Loucy (cell line): Measurements from ENCODE around the gene HAUS8.
"Not testable (repeated sequence)": the region's sequence is repeated elsewhere in the genome, so short reads cannot be mapped to it uniquely, and the experiment has no call there.

ENCODE experiments used
- H2AFZ ChIP-seq: fragments of 200-600 bp; sonication (generic); 2 replicates; pipeline ENCODE4 v1.6.0; 2016; ENCODE audit warnings: antibody characterized with exemption, mild to moderate bottlenecking, low read length, moderate library complexity
- H3F3A ChIP-seq: fragments of 200-600 bp; 2 replicates; pipeline ENCODE4 v1.6.0; 2016; ENCODE audit warnings: antibody characterized with exemption, low read depth, mild to moderate bottlenecking
- H3K27me3 ChIP-seq: fragments of 200-600 bp; sonication (generic); 2 replicates; pipeline ENCODE4 v1.6.1; 2014; ENCODE audit warnings: low read length, mild to moderate bottlenecking; ENCODE audit not compliant: insufficient read depth, poor library complexity, severe bottlenecking
- H3K36me3 ChIP-seq: fragments of 200-600 bp; sonication (generic); 2 replicates; pipeline ENCODE4 v1.6.1; 2016; ENCODE audit warnings: low read length; ENCODE audit not compliant: insufficient read depth
- H3K4me1 ChIP-seq: fragments of 200-600 bp; sonication (generic); 2 replicates; pipeline ENCODE4 v1.5.1; 2014; ENCODE audit warnings: low read length, mild to moderate bottlenecking; ENCODE audit not compliant: insufficient read depth, poor library complexity, severe bottlenecking
- H3K4me2 ChIP-seq: fragments of 200-600 bp; sonication (generic); 2 replicates; pipeline ENCODE4 v1.6.0; 2014; ENCODE audit warnings: antibody characterized with exemption, low read length, low read depth, mild to moderate bottlenecking; ENCODE audit not compliant: poor library complexity, severe bottlenecking
- H3K4me3 ChIP-seq: fragments of 200-600 bp; sonication (generic); 2 replicates; pipeline ENCODE4 v1.5.1; 2014; ENCODE audit warnings: low read length, mild to moderate bottlenecking, mixed read lengths; ENCODE audit not compliant: poor library complexity, severe bottlenecking
- H3K79me2 ChIP-seq: fragments of 200-600 bp; sonication (generic); 2 replicates; pipeline ENCODE4 v1.6.1; 2014; ENCODE audit warnings: low read length; ENCODE audit not compliant: insufficient read depth
- H3K9ac ChIP-seq: fragments of 200-600 bp; sonication (generic); 2 replicates; pipeline ENCODE4 v1.6.0; 2014; ENCODE audit warnings: mild to moderate bottlenecking, low read depth, low read length, moderate library complexity; ENCODE audit not compliant: poor library complexity, severe bottlenecking
- H3K9me2 ChIP-seq: fragments of 200-600 bp; sonication (generic); replicated peaks from 2 replicates; pipeline ENCODE4 v1.6.1; 2016; ENCODE audit warnings: low read depth, low read length, mixed read lengths
- H3K9me3 ChIP-seq: fragments of 200-600 bp; sonication (generic); 2 replicates; pipeline ENCODE4 v1.6.1; 2014; ENCODE audit warnings: mild to moderate bottlenecking, antibody characterized with exemption, low read length, low read depth; ENCODE audit not compliant: insufficient read depth
- H4K20me1 ChIP-seq: fragments of 200-600 bp; sonication (generic); 2 replicates; pipeline ENCODE4 v1.6.0; 2014; ENCODE audit warnings: antibody characterized with exemption, low read length, mild to moderate bottlenecking; ENCODE audit not compliant: insufficient read depth, poor library complexity, severe bottlenecking
- EZH2phosphoT487 ChIP-seq: fragments of 200-600 bp; IDR thresholded peaks from 2 replicates; pipeline ENCODE4 v1.6.1; 2018; ENCODE audit warnings: antibody characterized with exemption, mild to moderate bottlenecking, moderate library complexity, borderline replicate concordance
- TF ChIP-seq, protein P1 (sequence below): fragments of 200-600 bp; sonication (generic); conservative IDR thresholded peaks from 2 replicates; pipeline ENCODE4 v1.5.1; 2014; ENCODE audit warnings: mild to moderate bottlenecking, antibody characterized with exemption, low read length

Gene HAUS8

DNA sequence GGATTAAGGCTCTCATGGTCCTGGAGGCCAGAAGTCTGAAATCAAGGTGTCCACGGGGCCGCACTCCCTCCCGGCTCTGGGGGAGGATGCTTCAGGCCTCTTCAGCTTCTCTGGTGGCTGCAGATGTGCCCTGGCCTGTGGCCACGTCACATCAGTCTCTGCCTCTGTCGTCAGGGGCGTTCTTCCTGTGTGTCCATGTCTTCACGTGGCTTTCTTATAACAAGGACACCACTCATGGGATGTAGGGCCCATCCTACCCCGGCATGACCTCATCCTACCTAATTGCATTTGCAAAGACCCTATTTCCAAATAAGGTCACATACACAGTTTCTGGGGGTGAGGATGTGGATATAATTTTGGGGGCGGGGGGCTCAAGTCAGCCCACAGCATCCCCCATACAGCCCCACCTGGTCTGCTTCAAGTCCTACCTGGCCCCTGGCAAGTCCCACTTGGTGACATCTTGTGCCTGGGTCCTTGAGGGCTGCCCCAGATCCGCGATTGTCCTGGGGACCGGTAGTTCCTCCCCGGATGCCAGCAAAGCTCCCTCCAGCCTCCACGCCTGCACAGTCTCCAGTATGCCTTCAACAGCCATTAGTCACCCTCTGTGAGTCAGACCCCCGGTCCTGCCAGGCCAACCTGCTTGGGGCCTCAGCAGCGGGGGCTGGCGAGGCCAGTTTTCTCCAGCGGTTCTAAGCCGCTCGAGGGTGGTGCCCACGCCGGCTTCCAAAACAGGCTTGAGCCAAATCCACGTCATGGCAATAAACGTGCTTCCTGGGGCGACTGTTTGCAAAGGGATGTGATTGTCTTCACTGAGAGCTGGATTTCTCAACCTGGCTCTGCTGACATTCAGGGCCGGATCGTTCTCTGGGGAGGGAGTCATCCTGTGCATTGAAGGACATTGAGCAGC lies 32.5 kb upstream of the HAUS8 start:
- no peaks in the 10 kb centered on the region for H3K9me2 ChIP-seq
- H2AFZ ChIP-seq: no peak overlapping the region
- H3K9me3 ChIP-seq: 0 out of 2 replicates have a peak, but pooled peaks cover 3% of the 10 kb centered on the region
- H4K20me1 ChIP-seq: peaks cover 19% of the 10 kb centered on the region
- no peak overlapping the region for H3K4me2 ChIP-seq
- H3K79me2 ChIP-seq: peaks cover 54% of the 10 kb centered on the region; the same call in 1 of the 2 replicates
- H3K36me3 ChIP-seq: peaks cover 60% of the 10 kb centered on the region
- H3F3A ChIP-seq: no peaks in the 10 kb centered on the region
- H3K27me3 ChIP-seq: no peaks in the 10 kb centered on the region
- TF ChIP-seq EZH2phosphoT487: no peak
- TF ChIP-seq, protein P1, sequence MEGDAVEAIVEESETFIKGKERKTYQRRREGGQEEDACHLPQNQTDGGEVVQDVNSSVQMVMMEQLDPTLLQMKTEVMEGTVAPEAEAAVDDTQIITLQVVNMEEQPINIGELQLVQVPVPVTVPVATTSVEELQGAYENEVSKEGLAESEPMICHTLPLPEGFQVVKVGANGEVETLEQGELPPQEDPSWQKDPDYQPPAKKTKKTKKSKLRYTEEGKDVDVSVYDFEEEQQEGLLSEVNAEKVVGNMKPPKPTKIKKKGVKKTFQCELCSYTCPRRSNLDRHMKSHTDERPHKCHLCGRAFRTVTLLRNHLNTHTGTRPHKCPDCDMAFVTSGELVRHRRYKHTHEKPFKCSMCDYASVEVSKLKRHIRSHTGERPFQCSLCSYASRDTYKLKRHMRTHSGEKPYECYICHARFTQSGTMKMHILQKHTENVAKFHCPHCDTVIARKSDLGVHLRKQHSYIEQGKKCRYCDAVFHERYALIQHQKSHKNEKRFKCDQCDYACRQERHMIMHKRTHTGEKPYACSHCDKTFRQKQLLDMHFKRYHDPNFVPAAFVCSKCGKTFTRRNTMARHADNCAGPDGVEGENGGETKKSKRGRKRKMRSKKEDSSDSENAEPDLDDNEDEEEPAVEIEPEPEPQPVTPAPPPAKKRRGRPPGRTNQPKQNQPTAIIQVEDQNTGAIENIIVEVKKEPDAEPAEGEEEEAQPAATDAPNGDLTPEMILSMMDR: no peak
- no peaks in the 10 kb centered on the region for H3K4me1 ChIP-seq
- H3K4me3 ChIP-seq: no peak overlapping the region
- H3K9ac ChIP-seq: no peak overlapping the region

DNA sequence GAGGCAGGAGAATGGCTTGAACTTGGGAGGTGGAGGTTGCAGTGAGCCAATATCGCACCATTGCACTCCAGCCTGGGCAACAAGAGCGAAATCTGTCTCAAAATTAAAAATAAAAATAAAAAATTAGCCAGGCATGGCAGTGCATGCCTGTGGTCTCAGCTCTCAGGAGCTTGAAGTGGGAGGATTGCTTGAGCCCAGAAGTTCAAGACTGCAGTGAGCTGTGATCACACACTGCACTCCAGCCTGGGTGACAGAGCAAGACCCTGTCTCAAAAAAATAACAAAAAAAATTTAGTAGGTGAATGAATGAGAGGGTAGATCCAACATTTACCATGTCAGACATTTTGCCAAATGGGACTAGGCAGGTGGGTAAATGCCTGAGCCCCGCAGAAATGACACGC lies 31.7 kb upstream of the HAUS8 start:
- H3K79me2 ChIP-seq: peaks cover 58% of the 10 kb centered on the region; the same call in 1 of the 2 replicates
- not testable (repeated sequence) for H3K4me3 ChIP-seq, H3F3A ChIP-seq, H3K4me1 ChIP-seq, H3K27me3 ChIP-seq, H3K9me3 ChIP-seq, H3K4me2 ChIP-seq, H3K9ac ChIP-seq, H3K9me2 ChIP-seq, H2AFZ ChIP-seq
- H3K36me3 ChIP-seq: peaks cover 67% of the 10 kb centered on the region
- peaks cover 14% of the 10 kb centered on the region for H4K20me1 ChIP-seq

- Histone ChIP-seq H2AFZ (no peak overlapping the region), H3K9ac (no peak overlapping the region), H4K20me1 (peaks cover 17% of the 10 kb centered on the region), H3K9me3 (0 out of 2 replicates have a peak, but pooled peaks cover 3% of the 10 kb centered on the region), H3K9me2 (no peaks in the 10 kb centered on the region), H3K36me3 (peaks cover 67% of the 10 kb centered on the region), H3K27me3 (no peaks in the 10 kb centered on the region), H3K79me2 (peaks cover 66% of the 10 kb centered on the region; the same call in 1 of the 2 replicates), H3F3A (no peaks in the 10 kb centered on the region), H3K4me1 (no peaks in the 10 kb centered on the region), H3K4me2 (no peak overlapping the region), H3K4me3 (no peak overlapping the region)
- no peak for TF ChIP-seq EZH2phosphoT487
- TF ChIP-seq, protein P1: no peak
These were observed 30.3 kb upstream of the HAUS8 start for GRCh38 chr19:17105556-17105955.
